Adrenal gland (tissue), 12 donors: ENCODE results near the gene ALG1. TPM values are rescaled to one million over a fixed set of nuclear protein-coding genes. Genes with fewer than 3 reads are reported as not detected.

ENCODE experiments used
- DNase-seq, 7 donors: peaks; one replicate each; pipeline ENCODE4 v3.0.0-alpha.2; 2019 to 2020
- H3K27ac ChIP-seq, 5 donors: fragments of 200-600 bp; sonication (generic) in 4 of 5; 1 replicate in 3 of 5; 2 replicates in 2 of 5; pipeline versions ENCODE4 v1.5.1 to v1.8.0; 2016 to 2020; ENCODE audit warnings: mild to moderate bottlenecking in 1 of 5
- H3K27me3 ChIP-seq: fragments of 200-600 bp; 2 replicates; pipeline ENCODE4 v1.8.0; 2021
- H3K36me3 ChIP-seq, 2 donors: fragments of 200-600 bp; replicated peaks in 1 of 2; 1 replicate in 1 of 2; 2 replicates in 1 of 2; pipeline versions ENCODE4 v1.5.1 to v1.8.0; 2018 to 2022
- H3K4me1 ChIP-seq, 2 donors: fragments of 200-600 bp; replicated peaks in 1 of 2; 1 replicate in 1 of 2; 2 replicates in 1 of 2; pipeline versions ENCODE4 v1.5.1 to v1.8.0; 2018 to 2021
- H3K4me3 ChIP-seq, 4 donors: fragments of 200-600 bp; sonication (generic) in 3 of 4; one replicate each; pipeline ENCODE4 v1.5.1; 2016 to 2018
- H3K9me3 ChIP-seq, 3 donors: fragments of 200-600 bp; sonication (generic) in 1 of 3; replicated peaks in 1 of 3; 1 replicate in 2 of 3; 2 replicates in 1 of 3; pipeline versions ENCODE4 v1.5.1 to v1.8.0; 2016 to 2021
- POLR2A ChIP-seq, 2 donors: fragments of 450-650 bp; IDR thresholded peaks; one replicate each; pipeline ENCODE4 v1.6.1; 2017; ENCODE audit warnings: antibody characterized with exemption in 2 of 2, mild to moderate bottlenecking in 2 of 2, moderate library complexity in 1 of 2
- WGBS, 4 donors: extraction: QIAGEN DNeasy Blood & Tissue Kit in 2 of 4; methylation state at CpG; one replicate each; pipeline versions ENCODE4 v1.1.5 to v1.1.7; 2013 to 2017; 5-methylcytosine and 5-hydroxymethylcytosine counted together
- intact Hi-C, 2 donors: fragments of 100-400 bp; cut with DNase I; formaldehyde crosslinking; loops; one replicate each; pipeline versions ENCODE4 v1.14.1 to v1.15.0; 2022 to 2023
- polyA plus RNA-seq, 3 donors: library from polyadenylated mRNA; stranded (reverse); fragments of 200-250 nt in 2 of 3; fragments of 350-450 nt in 1 of 3; fragmentation: Illumina TruSeq in 1 of 3; extraction: RNeasy Lipid Tissue Mini Kit (QIAGEN cat#74804) in 1 of 3; gene quantifications; one replicate each; pipeline ENCODE4 v1.2.3, GENCODE V29; 2013 to 2014
- total RNA-seq, 9 donors: library from RNA; depleted of rRNA in 4 of 9; stranded (reverse); fragments of >200 nt in 4 of 9; fragments of 120-200 nt in 1 of 9; fragmentation: NEBNext Ultra II Directional in 1 of 9; extraction: Animal tissue kit (Norgen Biotek cat#: 25700) in 1 of 9; gene quantifications; one replicate each; pipeline versions ENCODE4 v1.1.0 to v1.2.4, GENCODE V29; 2013 to 2023
- TF ChIP-seq, protein P1 (sequence below), 6 experiments: fragments of 450-650 bp in 4 of 6; fragments of 200-600 bp in 2 of 6; sonication (generic) in 1 of 6; IDR thresholded peaks; 1 replicate in 5 of 6; 2 replicates in 1 of 6; pipeline versions ENCODE4 v1.5.1 to v1.8.0; 2016 to 2021; ENCODE audit warnings: antibody characterized with exemption in 6 of 6, mild to moderate bottlenecking in 2 of 6, moderate library complexity in 1 of 6
- donor health status: healthy with polysubstance abuse.
- donor health status: Bipolar disorder and iron deficiency.
- donor health status: DM: yes; HTN: yes; CAD: no.
- donor health status: DM: no; HTN: no; CAD: no.
- donor health status: DM: no; HTN: no; CAD: no.
- donor health status: DM: yes; HTN: yes; CAD: no.

ALG1 gene
- total and polyA plus RNA-seq, 12 donors = 19.2 to 207 (median 41.3) TPM

DNA sequence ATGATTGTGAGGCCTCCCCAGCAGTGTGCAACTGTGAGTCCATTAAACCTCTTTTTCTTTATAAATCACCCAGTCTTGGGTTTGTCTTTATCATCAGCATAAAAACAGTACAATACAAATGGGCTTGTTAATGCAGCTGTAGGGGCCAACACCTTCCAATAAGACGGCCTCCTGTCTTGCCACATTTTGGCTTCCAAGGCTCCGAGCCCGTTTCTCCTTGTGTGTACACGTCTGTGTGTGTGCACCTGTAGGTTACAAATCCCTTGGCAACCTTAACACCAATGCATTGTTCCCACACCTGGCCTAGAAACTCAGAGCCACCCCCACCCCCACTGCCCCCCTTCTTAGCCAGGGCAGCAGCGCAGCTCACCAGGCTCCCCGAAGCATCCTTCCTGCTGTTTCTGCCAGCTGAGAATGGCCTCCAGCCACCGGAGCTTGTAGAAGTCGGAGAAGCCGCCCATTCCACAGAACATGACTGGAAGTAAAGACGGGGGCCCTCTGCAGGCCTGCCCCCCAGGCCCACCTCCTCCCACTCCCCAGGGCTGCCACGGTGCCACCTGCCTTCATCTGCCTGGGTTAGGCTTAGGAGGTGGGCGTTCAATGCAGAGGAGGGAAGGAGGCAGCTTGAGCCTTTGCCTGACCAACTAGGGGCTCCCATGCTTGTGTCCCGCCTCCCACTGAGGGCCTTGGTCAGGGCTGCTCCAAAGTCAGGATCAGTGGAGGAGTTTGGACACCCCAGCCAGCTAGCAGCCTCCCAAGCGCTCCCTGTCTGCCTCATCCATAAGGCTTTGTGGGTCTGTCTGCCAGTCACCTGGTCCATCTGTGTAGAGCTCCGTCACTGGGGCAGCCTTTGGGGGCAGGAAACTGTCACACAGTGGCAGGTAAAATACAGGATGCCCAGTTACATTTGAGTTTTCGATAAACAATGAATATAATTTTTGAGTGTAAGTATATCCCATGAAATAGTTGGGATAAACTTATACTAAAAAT lies 16.5 kb upstream of the ALG1 start:
- H3K9me3 ChIP-seq = no peaks in the 10 kb centered on the region
- TF ChIP-seq, protein P1, sequence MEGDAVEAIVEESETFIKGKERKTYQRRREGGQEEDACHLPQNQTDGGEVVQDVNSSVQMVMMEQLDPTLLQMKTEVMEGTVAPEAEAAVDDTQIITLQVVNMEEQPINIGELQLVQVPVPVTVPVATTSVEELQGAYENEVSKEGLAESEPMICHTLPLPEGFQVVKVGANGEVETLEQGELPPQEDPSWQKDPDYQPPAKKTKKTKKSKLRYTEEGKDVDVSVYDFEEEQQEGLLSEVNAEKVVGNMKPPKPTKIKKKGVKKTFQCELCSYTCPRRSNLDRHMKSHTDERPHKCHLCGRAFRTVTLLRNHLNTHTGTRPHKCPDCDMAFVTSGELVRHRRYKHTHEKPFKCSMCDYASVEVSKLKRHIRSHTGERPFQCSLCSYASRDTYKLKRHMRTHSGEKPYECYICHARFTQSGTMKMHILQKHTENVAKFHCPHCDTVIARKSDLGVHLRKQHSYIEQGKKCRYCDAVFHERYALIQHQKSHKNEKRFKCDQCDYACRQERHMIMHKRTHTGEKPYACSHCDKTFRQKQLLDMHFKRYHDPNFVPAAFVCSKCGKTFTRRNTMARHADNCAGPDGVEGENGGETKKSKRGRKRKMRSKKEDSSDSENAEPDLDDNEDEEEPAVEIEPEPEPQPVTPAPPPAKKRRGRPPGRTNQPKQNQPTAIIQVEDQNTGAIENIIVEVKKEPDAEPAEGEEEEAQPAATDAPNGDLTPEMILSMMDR (IDR thresholded peaks at IDR 0.05) = no peak
- TF ChIP-seq POLR2A (IDR thresholded peaks at IDR 0.05) = no peak
- no peak overlapping the region for H3K4me3 ChIP-seq
- H3K27ac ChIP-seq = no peak overlapping the region
- H3K4me1 ChIP-seq = no peaks in the 10 kb centered on the region
- H3K36me3 ChIP-seq = no peaks in the 10 kb centered on the region
- 86 to 97% (median 94%) methylated on average over 10 to 16 of the region's 16 CpGs for WGBS, 4 donors
- DNase-seq = no peak
- H3K27me3 ChIP-seq = no peaks in the 10 kb centered on the region
- intact Hi-C loops = no loop called here

DNA sequence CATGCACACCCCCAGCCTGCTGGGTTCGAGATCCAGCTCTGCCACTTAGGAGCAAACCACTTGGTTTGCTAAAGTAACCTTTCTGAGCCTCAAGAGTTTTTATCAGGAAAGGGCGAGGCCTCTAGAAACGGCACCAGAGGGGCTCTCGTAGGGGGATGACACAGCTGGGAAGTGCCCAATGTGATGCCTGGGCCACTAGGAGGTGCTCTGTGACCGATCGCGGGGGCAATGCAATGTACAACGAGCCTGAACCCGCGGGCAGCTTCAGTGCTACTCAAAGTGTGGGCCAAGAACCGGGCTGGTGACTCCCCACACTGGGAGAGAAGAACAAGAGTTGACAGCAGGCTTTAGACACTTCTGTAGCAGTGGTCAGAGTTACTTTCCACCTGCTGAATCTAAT lies 15.3 kb upstream of the ALG1 start:
- peak in 2 of 7 donors; percentile 31 to 36 for DNase-seq

DNA sequence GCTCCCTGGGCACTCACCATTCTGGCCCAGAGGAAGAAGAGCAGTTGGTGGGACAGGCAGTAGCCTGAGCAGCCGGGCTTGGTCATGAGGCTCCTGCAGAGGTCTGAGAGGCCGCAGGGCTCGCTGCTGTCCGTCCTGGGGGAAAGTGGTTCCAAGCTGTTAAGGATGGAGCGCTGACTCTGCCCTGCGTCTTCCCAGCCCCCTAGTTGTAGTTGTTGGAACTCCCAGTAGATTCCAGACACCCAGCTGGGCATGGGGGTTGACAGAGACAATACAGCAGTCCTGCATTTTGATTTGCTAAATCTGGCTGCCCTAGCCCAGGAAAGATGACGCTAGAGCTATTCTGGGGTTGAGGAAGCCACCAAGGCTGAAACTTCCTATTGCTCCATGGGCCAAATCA lies 13.2 kb upstream of the ALG1 start:
- TF ChIP-seq, protein P1 (IDR thresholded peaks at IDR 0.05) = peak in 1 of 6 experiments; percentile 19
- TF ChIP-seq POLR2A (IDR thresholded peaks at IDR 0.05) = no peak

More for the DNA sequence above, 15.3 kb upstream of the ALG1 start:
- Histone ChIP-seq H3K36me3 (no peaks in the 10 kb centered on the region), H3K27me3 (no peaks in the 10 kb centered on the region), H3K27ac (no peak overlapping the region), H3K4me3 (no peak overlapping the region), H3K4me1 (no peaks in the 10 kb centered on the region), H3K9me3 (no peaks in the 10 kb centered on the region)
- 17 to 24% (median 23%) methylated on average over 10 to 11 of the region's 11 CpGs for WGBS, 4 donors
- intact Hi-C loops = no loop called here
- no peak for TF ChIP-seq POLR2A (IDR thresholded peaks at IDR 0.05)
- TF ChIP-seq, protein P1 (IDR thresholded peaks at IDR 0.05) = peak in 5 of 6 experiments; percentile 13 to 31 (median 26)

DNA sequence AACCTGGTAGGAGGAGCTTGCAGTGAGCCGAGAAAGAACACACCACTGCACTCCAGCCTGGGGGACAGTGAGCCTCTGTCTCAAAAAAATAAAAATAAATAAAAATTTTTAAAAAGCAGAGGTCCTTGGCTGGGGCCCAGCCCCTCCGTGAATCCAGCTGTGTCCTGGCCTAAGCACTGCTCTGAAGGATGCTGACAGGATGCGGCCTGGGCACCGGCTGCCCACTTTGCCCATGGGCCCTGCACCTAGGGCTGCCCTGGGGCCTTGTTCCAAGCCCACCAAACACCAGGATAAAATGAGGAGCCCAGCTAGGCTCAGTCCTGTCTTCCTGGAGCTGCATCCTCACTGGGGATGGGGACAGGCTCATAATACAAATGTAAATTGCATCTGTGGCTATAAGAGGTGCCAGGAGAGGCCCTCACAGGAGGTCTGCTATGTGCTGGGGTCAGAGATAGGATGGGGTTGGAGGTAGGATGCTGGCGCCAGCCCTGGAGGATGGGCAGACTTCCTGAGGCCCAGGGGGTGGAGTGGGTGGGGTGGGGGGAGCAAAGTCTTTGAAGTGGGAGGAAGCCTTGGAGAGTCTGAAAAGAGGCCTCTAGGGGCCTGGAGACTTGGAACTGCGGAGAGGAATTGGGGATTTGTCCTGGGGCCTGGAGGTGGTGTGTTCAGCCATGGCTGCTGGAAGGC lies 12.1 kb upstream of the ALG1 start:
- Histone ChIP-seq H3K27me3 (no peaks in the 10 kb centered on the region), H3K4me1 (no peaks in the 10 kb centered on the region), H3K27ac (no peak overlapping the region), H3K36me3 (no peaks in the 10 kb centered on the region), H3K9me3 (no peaks in the 10 kb centered on the region), H3K4me3 (no peak overlapping the region)
- DNase-seq = no peak
- 76 to 89% (median 85%) methylated on average over 6 of the region's 6 CpGs for WGBS, 4 donors
- TF ChIP-seq, protein P1 (IDR thresholded peaks at IDR 0.05) = no peak
- no peak for TF ChIP-seq POLR2A (IDR thresholded peaks at IDR 0.05)
- intact Hi-C loops = no loop called here

More for the DNA sequence above, 13.2 kb upstream of the ALG1 start:
- Histone ChIP-seq H3K27me3 (no peaks in the 10 kb centered on the region), H3K36me3 (no peaks in the 10 kb centered on the region), H3K4me1 (no peaks in the 10 kb centered on the region), H3K4me3 (no peak overlapping the region), H3K27ac (no peak overlapping the region), H3K9me3 (no peaks in the 10 kb centered on the region)
- intact Hi-C loops = no loop called here
- 57 to 79% (median 74%) methylated on average over 2 to 7 of the region's 7 CpGs for WGBS, 4 donors
- peak in 3 of 7 donors; percentile 19 to 31 (median 26) for DNase-seq
